GM21786 (cell line): ENCODE data around the gene MTCL1.

Source experiments
- ATAC-seq: cut with Tn5 transposase; IDR thresholded peaks from one replicate; pipeline ENCODE4 v1.9.1; 2021; ENCODE audit not compliant: unreplicated experiment

Gene MTCL1

GRCh38 chr18:8709248-8710059 is 4.1 kb downstream of the MTCL1 start:
- ATAC-seq = no peak

- ATAC-seq = no peak
Observed at GRCh38 chr18:8711736-8712135, 6.4 kb downstream of the MTCL1 start.

GRCh38 chr18:8713691-8714090 is 8.3 kb downstream of the MTCL1 start:
- no peak for ATAC-seq

GRCh38 chr18:8715599-8715998 is 10.2 kb downstream of the MTCL1 start:
- no peak for ATAC-seq

- no peak for ATAC-seq
Observed at GRCh38 chr18:8717011-8717770, 11.8 kb downstream of the MTCL1 start.

- no peak for ATAC-seq
Observed at GRCh38 chr18:8718401-8718913, 13.1 kb downstream of the MTCL1 start.

- no peak for ATAC-seq
Observed at GRCh38 chr18:8719192-8719591, 13.8 kb downstream of the MTCL1 start.

- ATAC-seq = no peak
Observed at GRCh38 chr18:8720141-8720540, 14.8 kb downstream of the MTCL1 start.

GRCh38 chr18:8721094-8721669 is 15.8 kb downstream of the MTCL1 start:
- no peak for ATAC-seq

- ATAC-seq = no peak
Observed at GRCh38 chr18:8721716-8722115, 16.4 kb downstream of the MTCL1 start.

- no peak for ATAC-seq
Observed at GRCh38 chr18:8722946-8723820, 17.8 kb downstream of the MTCL1 start.

GRCh38 chr18:8724452-8724851 is 19.1 kb downstream of the MTCL1 start:
- no peak for ATAC-seq

GRCh38 chr18:8726281-8726680 is 20.9 kb downstream of the MTCL1 start:
- ATAC-seq = no peak

- no peak for ATAC-seq
Observed at GRCh38 chr18:8726963-8727705, 21.8 kb downstream of the MTCL1 start.

GRCh38 chr18:8730080-8730827 is 24.9 kb downstream of the MTCL1 start:
- no peak for ATAC-seq

- ATAC-seq = no peak
Observed at GRCh38 chr18:8732442-8733360, 27.3 kb downstream of the MTCL1 start.

GRCh38 chr18:8734496-8734895 is 29.1 kb downstream of the MTCL1 start:
- no peak for ATAC-seq

GRCh38 chr18:8735274-8735673 is 29.9 kb downstream of the MTCL1 start:
- no peak for ATAC-seq
